ENCODE results near the gene SIK1.
"Not testable (repeated sequence)": the region's sequence is repeated elsewhere in the genome, so short reads cannot be mapped to it uniquely, and the experiment has no call there.

Gene SIK1

DNA sequence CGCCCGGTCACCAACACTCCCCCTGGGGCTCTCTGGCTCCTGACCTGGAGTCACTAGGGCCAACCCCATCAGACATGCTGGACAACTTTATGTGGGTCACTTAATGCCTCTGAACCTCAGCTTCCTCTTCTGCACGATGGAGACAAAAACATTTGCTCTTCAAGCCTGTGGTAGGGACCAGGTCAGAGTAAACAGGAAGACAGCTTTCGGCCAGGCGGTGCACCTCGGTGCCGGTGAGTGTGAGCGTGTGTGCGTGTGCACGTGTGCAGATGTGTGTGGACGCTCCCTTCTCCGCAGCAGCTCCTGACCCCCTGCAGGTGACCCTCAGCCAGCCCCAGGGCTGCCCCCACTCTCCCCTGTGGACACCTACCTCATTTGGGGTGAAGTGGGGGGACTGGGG is 28.4 kb downstream of the SIK1 start:
- FAIRE-seq; DNase-seq (ENCODE audit: insufficient read length, low spot score): not testable (repeated sequence)

- FAIRE-seq; DNase-seq (ENCODE audit: insufficient read length, low spot score): not testable (repeated sequence)
Measured at GRCh38 chr21:43398000-43398399, 28.9 kb downstream of the SIK1 start.

- peak; percentile 85 for FAIRE-seq
- DNase-seq (ENCODE audit: insufficient read length, low spot score): not testable (repeated sequence)
Measured at GRCh38 chr21:43397439-43397808, 29.5 kb downstream of the SIK1 start.

GRCh38 chr21:43396788-43397438 is 30.0 kb downstream of the SIK1 start:
- FAIRE-seq: peak; percentile 89
- DNase-seq (ENCODE audit: insufficient read length, low spot score): not testable (repeated sequence)

DNA sequence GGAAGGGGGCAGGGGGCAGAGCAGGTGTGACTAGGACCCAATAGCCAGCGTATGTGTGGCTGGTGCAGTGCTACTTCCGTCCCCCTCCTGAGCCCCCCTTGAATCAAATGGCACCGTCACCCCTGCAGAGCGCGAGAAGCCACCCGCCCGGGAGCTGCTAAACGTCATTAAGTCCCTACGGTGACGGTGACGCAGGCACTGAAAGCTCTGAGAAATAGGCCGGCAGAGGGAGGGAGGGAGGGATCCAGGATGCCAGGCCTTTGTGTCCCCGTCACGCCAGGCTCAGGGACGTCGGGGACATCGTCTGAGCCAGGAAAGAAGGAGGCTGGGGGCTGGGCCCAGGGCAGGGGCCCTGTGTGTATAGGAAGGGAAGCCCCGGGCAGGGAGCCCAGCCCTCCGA is 43.6 kb downstream of the SIK1 start:
- FAIRE-seq; DNase-seq (ENCODE audit: insufficient read length, low spot score): not testable (repeated sequence)

DNA sequence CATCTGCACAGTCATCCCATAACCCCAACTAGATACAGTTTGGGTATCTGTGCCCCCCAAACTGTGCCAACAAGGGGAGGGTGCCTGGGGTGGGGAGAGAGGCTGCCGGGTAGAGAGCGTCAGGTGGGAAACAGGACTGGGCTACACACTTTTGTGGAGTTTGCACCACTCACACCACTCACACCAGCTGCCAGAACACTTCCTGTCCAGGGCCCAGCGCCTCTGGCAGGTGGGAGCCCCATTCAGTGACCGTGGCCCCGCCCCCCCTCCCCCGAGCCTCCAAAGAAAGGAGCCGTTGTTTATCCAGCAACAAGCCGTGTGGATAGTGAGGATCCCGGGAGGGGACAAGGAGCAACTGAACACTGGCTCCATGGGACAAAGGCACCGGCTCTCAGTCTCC is 44.0 kb downstream of the SIK1 start:
- FAIRE-seq; DNase-seq (ENCODE audit: insufficient read length, low spot score): not testable (repeated sequence)

GRCh38 chr21:43380852-43381533 is 45.9 kb downstream of the SIK1 start:
- not testable (repeated sequence) for FAIRE-seq; DNase-seq (ENCODE audit: insufficient read length, low spot score)

DNA sequence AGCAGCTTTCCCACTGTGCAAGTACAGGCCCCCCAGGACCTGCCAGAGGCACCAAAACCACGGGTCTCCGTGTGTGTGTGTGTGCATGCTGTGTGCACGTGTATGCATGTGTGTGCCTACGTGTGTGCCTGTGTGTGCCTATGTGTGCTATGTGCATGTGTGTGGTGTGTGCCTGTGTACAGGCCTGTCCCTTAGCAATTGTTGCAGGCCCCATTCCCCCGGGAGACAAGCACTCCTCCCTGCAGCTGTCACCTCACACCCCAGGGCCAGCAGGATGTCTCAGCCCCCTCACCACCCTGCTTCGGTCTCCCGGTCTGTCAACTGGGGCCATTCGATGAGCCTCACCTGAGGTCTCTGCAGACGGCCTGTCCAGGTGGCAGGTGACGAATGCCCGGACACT is 46.6 kb downstream of the SIK1 start:
- not testable (repeated sequence) for DNase-seq (ENCODE audit: insufficient read length, low spot score); FAIRE-seq

DNA sequence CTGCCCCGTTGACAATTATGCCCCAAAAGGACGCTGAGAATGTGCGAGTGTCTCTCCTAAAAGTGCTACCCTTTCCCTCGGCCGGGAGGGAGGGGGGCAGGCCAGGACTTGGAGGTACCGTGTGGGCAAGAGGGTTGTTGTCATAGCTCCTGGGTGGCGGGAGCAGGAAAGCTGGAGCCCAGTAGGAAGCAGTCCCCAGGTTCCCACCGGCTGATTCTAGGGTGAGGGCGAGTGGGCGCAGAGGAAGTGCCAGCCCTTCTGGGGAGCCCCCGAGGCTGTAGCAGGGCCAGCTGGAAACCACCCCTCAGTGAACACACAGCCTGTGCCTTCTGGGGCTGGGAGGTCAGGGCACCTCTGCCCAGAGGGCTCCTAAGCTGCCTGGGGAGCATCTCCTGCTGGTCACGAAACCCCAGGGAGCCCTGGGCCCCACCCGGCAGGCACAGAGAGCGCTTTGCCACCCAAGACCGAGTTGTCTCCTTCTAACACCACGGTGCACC is 47.3 kb downstream of the SIK1 start:
- FAIRE-seq; DNase-seq (ENCODE audit: insufficient read length, low spot score): not testable (repeated sequence)

DNA sequence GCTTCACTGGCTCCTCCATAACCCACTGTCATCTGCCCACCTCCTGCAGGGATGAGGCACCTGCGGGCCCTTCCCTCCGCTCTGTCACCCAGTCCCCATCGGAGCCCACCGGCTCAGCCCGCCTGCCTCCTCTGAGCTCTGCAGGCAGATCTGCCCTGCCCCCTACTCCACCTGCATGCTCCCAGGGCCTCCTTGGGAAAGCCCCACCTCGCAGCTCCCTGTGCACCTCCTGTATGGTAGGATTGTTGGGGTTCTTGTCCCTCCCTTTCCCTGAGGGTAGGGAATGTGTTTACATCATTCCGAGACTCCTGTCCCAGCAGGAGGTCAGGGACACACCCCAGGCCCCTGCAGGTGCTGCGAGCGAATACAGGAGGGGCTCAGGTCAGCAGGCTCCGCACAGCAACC is 50.5 kb downstream of the SIK1 start:
- FAIRE-seq (no peak), DNase-seq (ENCODE audit: insufficient read length, low spot score) (no peak)

DNA sequence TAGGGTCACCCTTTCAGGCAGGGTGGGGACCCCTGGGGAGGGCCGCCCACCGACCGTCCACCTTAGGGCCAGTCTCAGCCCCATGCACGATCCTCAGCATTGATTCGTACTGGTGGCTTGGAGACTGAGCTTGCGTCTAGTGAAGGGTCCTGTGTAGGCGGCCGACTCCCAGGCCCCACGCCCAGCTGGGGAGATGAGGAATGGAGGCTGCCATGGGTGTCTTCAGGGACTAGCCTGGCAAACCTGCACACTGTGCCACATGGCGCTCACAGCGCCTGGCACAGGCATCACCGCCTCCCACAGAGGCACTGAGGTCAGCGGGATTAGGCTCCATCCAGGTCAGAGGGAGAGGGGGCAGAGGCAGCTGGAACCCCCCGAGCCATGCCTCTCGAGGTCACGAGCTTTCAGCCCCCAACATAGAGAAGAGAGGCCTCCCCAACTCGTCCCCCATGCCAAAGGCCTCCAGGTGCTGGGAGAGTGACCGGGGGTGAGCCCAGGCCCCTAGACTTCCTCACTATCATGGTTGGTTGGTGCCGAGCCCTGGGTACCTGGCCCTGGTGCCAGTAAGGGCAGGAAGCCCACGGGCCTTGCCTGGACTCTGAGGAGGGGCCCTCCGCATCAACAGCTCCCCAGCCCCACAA is 51.0 kb downstream of the SIK1 start:
- FAIRE-seq (no peak), DNase-seq (ENCODE audit: insufficient read length, low spot score) (no peak)

DNA sequence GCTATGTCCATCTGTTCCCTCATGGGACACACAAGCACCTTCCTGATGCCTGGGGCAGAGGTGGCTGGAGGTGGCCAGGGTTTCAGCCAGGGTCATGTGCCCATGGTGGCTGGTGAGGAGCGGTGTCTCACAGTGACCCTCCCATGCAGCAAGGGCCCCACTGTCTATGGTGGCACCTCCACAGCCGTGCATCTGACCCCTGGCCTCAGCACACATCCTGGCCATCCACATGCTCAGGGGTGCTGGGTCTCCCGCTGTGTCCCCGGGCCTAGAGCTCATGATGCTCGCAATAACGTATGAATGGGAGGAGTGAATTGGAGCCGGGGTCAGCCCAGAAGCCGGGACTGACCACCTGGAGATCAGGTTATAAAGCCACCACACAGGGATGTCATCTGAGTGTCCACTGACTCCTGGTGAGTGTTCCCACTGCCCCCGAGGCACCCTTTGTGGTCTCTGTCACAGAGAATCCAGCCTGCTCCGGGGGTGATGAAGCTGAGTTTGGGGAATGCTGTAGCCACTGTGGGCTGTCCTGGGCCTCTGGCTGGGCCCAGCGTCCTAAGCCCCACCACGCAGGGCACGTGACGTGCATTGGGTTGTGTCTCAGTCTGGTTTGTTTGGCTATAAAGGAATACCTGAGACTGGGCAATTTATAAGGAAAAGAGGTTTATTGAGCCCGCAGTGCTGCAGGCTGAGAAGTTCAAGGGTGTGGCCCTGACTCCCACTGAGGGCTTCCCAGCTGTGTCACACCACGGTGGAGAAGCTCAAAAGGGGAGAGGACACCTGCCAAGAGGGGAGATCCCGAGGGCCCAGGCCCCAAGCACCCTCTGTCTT is 51.7 kb downstream of the SIK1 start:
- FAIRE-seq: no peak
- DNase-seq (ENCODE audit: insufficient read length, low spot score): no peak

DNA sequence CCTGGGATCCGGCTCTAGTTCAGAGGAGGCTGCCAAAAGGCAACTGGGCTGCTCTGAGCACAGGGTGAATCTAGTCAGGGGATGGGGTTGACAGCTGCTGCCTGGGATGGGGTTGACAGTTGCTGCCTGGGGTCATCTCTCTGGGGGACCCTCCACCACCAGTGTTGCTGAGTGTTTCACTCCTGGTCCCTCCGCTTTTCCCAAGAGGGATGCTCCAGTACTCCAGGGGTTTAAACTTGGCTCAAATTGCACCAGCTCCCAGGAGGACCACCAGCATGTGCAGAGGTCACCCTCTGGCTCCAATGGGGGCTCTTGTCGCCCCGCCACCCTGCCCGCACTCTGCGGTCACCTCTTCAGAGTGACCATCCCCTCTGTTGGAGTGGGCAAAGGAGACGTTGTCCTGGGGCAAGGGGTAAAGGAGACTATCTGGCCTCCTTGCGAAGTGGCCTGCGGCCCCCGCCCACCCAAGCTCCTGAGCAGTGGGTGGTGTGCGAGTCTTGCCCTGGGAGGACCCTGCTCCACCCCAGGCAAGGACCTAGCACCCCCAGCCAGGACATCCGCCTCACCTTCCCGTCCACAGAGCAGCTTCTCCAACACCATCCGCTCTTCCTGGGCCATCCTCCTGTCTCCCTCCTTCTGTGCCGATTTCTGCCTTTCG is 52.6 kb downstream of the SIK1 start:
- DNase-seq (ENCODE audit: insufficient read length, low spot score): no peak

DNA sequence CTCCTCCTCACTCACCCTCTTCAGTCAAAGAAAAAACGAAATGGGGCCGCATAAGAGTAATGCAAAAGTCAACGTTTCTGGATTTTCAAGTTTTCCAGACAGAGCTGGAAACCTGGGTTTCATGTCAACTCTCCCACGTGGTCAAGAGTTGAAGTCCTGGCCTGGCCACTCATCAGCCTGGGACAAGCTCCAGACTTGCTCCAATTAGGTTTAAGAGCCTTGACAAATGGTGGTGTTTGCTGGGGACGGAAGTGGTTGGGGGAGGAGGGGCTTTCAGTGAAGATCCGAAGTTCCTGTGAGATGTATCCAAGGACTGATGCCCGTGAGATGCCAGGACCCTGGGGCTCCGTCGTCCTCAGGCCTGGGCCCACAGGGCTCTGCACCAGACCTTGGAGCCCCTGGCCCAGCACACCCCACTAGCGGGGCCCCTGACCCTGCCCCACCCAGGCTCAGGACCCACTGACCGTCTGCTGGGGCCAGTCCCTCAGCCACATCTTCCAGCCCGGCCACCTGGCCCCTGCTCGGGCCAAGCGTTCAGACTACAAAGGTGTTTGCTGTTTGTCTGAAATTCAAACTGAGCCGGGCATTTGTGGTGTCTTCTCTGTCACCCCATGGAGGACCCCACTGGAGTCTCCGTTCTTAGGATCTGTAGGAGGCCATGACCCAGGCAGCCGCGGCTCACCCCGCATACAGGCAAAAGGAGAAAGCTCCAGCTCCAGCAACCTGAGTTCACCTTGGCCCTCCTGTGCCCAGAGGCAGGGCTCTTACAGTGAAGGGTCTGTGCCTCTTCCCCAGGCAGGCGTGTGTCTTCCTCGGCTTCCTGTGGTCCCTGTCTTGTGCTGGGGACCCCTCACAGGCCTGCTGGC is 53.3 kb downstream of the SIK1 start:
- no peak for FAIRE-seq
- no peak for DNase-seq (ENCODE audit: insufficient read length, low spot score)

More for the DNA sequence above, 52.6 kb downstream of the SIK1 start:
- no peak for FAIRE-seq

- no peak for FAIRE-seq
- DNase-seq (ENCODE audit: insufficient read length, low spot score): no peak
Measured at GRCh38 chr21:43372663-43373361, 54.1 kb downstream of the SIK1 start.

GRCh38 chr21:43371786-43372185 is 55.1 kb downstream of the SIK1 start:
- no peak for DNase-seq (ENCODE audit: insufficient read length, low spot score)
- FAIRE-seq: no peak

DNA sequence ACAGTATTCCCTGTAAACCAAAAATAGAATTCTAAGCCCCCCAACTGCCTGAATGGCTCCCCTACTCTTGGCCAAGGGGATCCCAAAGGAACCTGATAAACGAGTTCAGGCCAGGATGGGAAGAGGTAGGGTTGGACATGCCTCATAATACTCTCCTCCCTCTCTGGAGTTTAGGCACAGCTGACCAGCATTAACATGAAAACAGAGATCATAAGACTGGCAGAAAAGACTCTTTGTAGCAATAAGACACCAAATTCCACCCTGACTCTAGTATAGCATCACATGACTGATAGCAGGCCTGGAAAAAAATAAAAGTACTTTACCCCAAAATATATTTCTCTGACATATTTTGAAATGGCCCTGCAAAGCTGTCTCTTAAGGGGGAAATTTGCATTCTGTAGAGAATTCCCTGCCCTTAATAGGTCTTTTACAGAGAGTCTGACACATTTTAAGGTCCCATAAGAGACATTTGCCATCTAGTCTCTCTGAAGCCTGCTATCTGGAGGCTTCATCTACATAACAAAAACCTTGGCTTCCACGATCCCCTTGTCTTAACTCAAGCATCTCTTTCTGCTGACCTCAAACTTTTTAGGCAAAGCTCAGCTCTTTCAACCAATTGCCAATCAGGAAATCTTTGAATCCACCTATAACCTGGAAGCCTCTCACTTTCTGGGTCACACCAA is 55.9 kb downstream of the SIK1 start:
- DNase-seq (ENCODE audit: insufficient read length, low spot score) (no peak), FAIRE-seq (no peak)

- no peak for DNase-seq (ENCODE audit: insufficient read length, low spot score)
- FAIRE-seq: no peak
Measured at GRCh38 chr21:43370091-43370658, 56.8 kb downstream of the SIK1 start.

All from HTR-8/SVneo (cell line).